GM23338 (cell line): ENCODE data around the gene CRYZL1.

ENCODE experiments used
- EZH2 ChIP-seq: fragments of 200-600 bp; sonication (generic); IDR thresholded peaks from one replicate; pipeline ENCODE4 v1.8.0; 2017; ENCODE audit warnings: antibody characterized with exemption, mild to moderate bottlenecking, low read depth; ENCODE audit not compliant: unreplicated experiment
- POLR2AphosphoS5 ChIP-seq: IDR thresholded peaks from 2 replicates; pipeline ENCODE4 v1.6.1; 2016; ENCODE audit warnings: antibody characterized with exemption, low read depth
- ZNF114 ChIP-seq: fragments of 250-450 bp; sonication (Bioruptor Pico); IDR thresholded peaks from 2 replicates; pipeline ENCODE4 v1.5.0; 2020; ENCODE audit warnings: mild to moderate bottlenecking, moderate library complexity
- ZNF331 ChIP-seq: fragments of 250-450 bp; sonication (Bioruptor Pico); IDR thresholded peaks from 2 replicates; pipeline ENCODE4 v1.5.0; 2020; ENCODE audit warnings: low read depth, mild to moderate bottlenecking, moderate library complexity
- TF ChIP-seq, protein P1 (sequence below), 2 experiments: fragments of 200-600 bp in 1 of 2; sonication (generic) in 1 of 2; conservative IDR thresholded peaks; 2 replicates each; pipeline versions ENCODE4 v1.5.1 to v1.6.1; 2016 to 2017; ENCODE audit warnings: antibody characterized with exemption in 2 of 2, low read depth in 2 of 2, mild to moderate bottlenecking in 2 of 2, moderate library complexity in 1 of 2

DNA sequence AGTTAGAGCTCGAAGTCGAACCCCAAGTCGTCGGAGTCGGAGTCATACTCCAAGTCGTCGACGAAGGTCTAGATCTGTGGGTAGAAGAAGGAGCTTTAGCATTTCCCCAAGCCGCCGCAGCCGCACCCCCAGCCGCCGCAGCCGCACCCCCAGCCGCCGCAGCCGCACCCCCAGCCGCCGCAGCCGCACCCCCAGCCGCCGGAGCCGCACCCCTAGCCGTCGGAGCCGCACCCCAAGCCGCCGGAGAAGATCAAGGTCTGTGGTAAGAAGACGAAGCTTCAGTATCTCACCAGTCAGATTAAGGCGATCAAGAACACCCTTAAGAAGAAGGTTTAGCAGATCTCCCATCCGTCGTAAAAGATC lies 86.6 kb downstream of the CRYZL1 start:
- no peak for TF ChIP-seq POLR2AphosphoS5
- TF ChIP-seq, protein P1, sequence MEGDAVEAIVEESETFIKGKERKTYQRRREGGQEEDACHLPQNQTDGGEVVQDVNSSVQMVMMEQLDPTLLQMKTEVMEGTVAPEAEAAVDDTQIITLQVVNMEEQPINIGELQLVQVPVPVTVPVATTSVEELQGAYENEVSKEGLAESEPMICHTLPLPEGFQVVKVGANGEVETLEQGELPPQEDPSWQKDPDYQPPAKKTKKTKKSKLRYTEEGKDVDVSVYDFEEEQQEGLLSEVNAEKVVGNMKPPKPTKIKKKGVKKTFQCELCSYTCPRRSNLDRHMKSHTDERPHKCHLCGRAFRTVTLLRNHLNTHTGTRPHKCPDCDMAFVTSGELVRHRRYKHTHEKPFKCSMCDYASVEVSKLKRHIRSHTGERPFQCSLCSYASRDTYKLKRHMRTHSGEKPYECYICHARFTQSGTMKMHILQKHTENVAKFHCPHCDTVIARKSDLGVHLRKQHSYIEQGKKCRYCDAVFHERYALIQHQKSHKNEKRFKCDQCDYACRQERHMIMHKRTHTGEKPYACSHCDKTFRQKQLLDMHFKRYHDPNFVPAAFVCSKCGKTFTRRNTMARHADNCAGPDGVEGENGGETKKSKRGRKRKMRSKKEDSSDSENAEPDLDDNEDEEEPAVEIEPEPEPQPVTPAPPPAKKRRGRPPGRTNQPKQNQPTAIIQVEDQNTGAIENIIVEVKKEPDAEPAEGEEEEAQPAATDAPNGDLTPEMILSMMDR (conservative IDR thresholded peaks at IDR 0.05; ENCODE audit: low read depth in 2 of 2) = no peak
- TF ChIP-seq EZH2 = no peak
- TF ChIP-seq ZNF114 = no peak
- no peak for TF ChIP-seq ZNF331 (CRISPR knock-in tag)
